HEK293 (cell line): ENCODE data around the gene RABGEF1.

ENCODE experiments used
- BCL11A ChIP-seq: fragments of 450-650 bp; formaldehyde crosslinking; IDR thresholded peaks from 2 replicates; pipeline ENCODE4 v1.5.1; 2016; ENCODE audit warnings: low read depth, missing biosample characterization, missing genetic modification characterization
- GLI4 ChIP-seq: fragments of 450-650 bp; formaldehyde crosslinking; IDR thresholded peaks from 2 replicates; pipeline ENCODE4 v1.5.1; 2016; ENCODE audit warnings: missing biosample characterization, missing genetic modification characterization
- GLIS2 ChIP-seq: fragments of 450-650 bp; formaldehyde crosslinking; IDR thresholded peaks from 2 replicates; pipeline ENCODE4 v1.5.1; 2016; ENCODE audit warnings: missing biosample characterization, missing genetic modification characterization
- KLF16 ChIP-seq: fragments of 450-650 bp; formaldehyde crosslinking; IDR thresholded peaks from 2 replicates; pipeline ENCODE4 v1.5.1; 2017; ENCODE audit warnings: missing biosample characterization, missing genetic modification characterization
- PRDM2 ChIP-seq: fragments of 450-650 bp; formaldehyde crosslinking; IDR thresholded peaks from 2 replicates; pipeline ENCODE4 v1.5.1; 2016; ENCODE audit warnings: missing biosample characterization, missing genetic modification characterization, borderline replicate concordance
- SETDB1 ChIP-seq: IDR thresholded peaks from one replicate; pipeline ENCODE4 v1.6.1; 2017; ENCODE audit warnings: mild to moderate bottlenecking, low read length, moderate library complexity, mixed read lengths; ENCODE audit not compliant: insufficient read length
- WT1 ChIP-seq: fragments of 450-650 bp; formaldehyde crosslinking; IDR thresholded peaks from 2 replicates; pipeline ENCODE4 v1.5.1; 2016; ENCODE audit warnings: missing biosample characterization, missing genetic modification characterization
- ZBTB48 ChIP-seq: fragments of 450-650 bp; formaldehyde crosslinking; IDR thresholded peaks from 2 replicates; pipeline ENCODE4 v1.5.1; 2016; ENCODE audit warnings: missing biosample characterization, missing genetic modification characterization
- ZFHX2 ChIP-seq: fragments of 450-650 bp; formaldehyde crosslinking; conservative IDR thresholded peaks from 2 replicates; pipeline ENCODE4 v1.5.1; 2016; ENCODE audit warnings: missing biosample characterization, missing genetic modification characterization
- ZFP3 ChIP-seq: fragments of 450-650 bp; formaldehyde crosslinking; IDR thresholded peaks from 2 replicates; pipeline ENCODE4 v1.5.1; 2016; ENCODE audit warnings: low read depth, missing biosample characterization, missing genetic modification characterization
- ZNF10 ChIP-seq: fragments of 450-650 bp; formaldehyde crosslinking; IDR thresholded peaks from 2 replicates; pipeline ENCODE4 v1.5.1; 2017; ENCODE audit warnings: missing biosample characterization, missing genetic modification characterization
- ZNF169 ChIP-seq: fragments of 450-650 bp; formaldehyde crosslinking; IDR thresholded peaks from 2 replicates; pipeline ENCODE4 v1.5.1; 2016; ENCODE audit warnings: missing biosample characterization, missing genetic modification characterization
- ZNF311 ChIP-seq: fragments of 450-650 bp; formaldehyde crosslinking; IDR thresholded peaks from 2 replicates; pipeline ENCODE4 v1.5.1; 2017; ENCODE audit warnings: missing biosample characterization, missing genetic modification characterization, borderline replicate concordance
- ZNF362 ChIP-seq: fragments of 450-650 bp; formaldehyde crosslinking; IDR thresholded peaks from 2 replicates; pipeline ENCODE4 v1.5.1; 2016; ENCODE audit warnings: missing biosample characterization, missing genetic modification characterization
- ZNF501 ChIP-seq: fragments of 450-650 bp; formaldehyde crosslinking; IDR thresholded peaks from 2 replicates; pipeline ENCODE4 v1.5.1; 2016; ENCODE audit warnings: missing biosample characterization, missing genetic modification characterization
- ZNF513 ChIP-seq: fragments of 450-650 bp; IDR thresholded peaks from 2 replicates; pipeline ENCODE4 v1.5.1; 2018; ENCODE audit warnings: missing biosample characterization, missing genetic modification characterization
- ZNF518A ChIP-seq: fragments of 450-650 bp; formaldehyde crosslinking; conservative IDR thresholded peaks from 2 replicates; pipeline ENCODE4 v1.5.1; 2016; ENCODE audit warnings: low read depth, missing biosample characterization, missing genetic modification characterization
- ZNF555 ChIP-seq: fragments of 450-650 bp; formaldehyde crosslinking; conservative IDR thresholded peaks from 2 replicates; pipeline ENCODE4 v1.5.1; 2017; ENCODE audit warnings: missing biosample characterization, mild to moderate bottlenecking, missing genetic modification characterization, inconsistent platforms
- ZNF560 ChIP-seq: fragments of 450-650 bp; formaldehyde crosslinking; IDR thresholded peaks from 2 replicates; pipeline ENCODE4 v1.5.1; 2017; ENCODE audit warnings: missing biosample characterization, missing genetic modification characterization, borderline replicate concordance
- ZNF561 ChIP-seq: fragments of 450-650 bp; IDR thresholded peaks from 2 replicates; pipeline ENCODE4 v1.5.1; 2018; ENCODE audit warnings: missing biosample characterization, missing genetic modification characterization, borderline replicate concordance
- ZNF610 ChIP-seq: fragments of 450-650 bp; formaldehyde crosslinking; IDR thresholded peaks from 2 replicates; pipeline ENCODE4 v1.5.1; 2016; ENCODE audit warnings: missing biosample characterization, missing genetic modification characterization, borderline replicate concordance
- ZNF626 ChIP-seq: fragments of 450-650 bp; sonication (Bioruptor Pico); formaldehyde crosslinking; IDR thresholded peaks from 2 replicates; pipeline ENCODE4 v1.5.1; 2018; ENCODE audit warnings: missing biosample characterization, missing genetic modification characterization, inconsistent platforms
- ZNF704 ChIP-seq: fragments of 450-650 bp; formaldehyde crosslinking; IDR thresholded peaks from 2 replicates; pipeline ENCODE4 v1.5.1; 2016; ENCODE audit warnings: missing biosample characterization, missing genetic modification characterization
- ZNF776 ChIP-seq: fragments of 450-650 bp; formaldehyde crosslinking; IDR thresholded peaks from 2 replicates; pipeline ENCODE4 v1.5.0; 2017; ENCODE audit warnings: missing biosample characterization, missing genetic modification characterization, borderline replicate concordance
- ZNF785 ChIP-seq: fragments of 450-650 bp; formaldehyde crosslinking; IDR thresholded peaks from 2 replicates; pipeline ENCODE4 v1.5.1; 2016; ENCODE audit warnings: missing biosample characterization, missing genetic modification characterization

Gene RABGEF1

GRCh38 chr7:66844552-66845378 is 104.2 kb downstream of the RABGEF1 start (continued):
- TF ChIP-seq ZNF704 (no peak), PRDM2 (tag by site-specific recombination) (no peak), ZNF311 (no peak), ZBTB48 (tag by site-specific recombination) (no peak), ZNF785 (tag by site-specific recombination) (no peak), ZFP3 (tag by site-specific recombination) (no peak), ZNF513 (no peak), SETDB1 (no peak), GLI4 (tag by site-specific recombination) (no peak), BCL11A (tag by site-specific recombination) (no peak), ZNF10 (tag by site-specific recombination) (no peak), KLF16 (tag by site-specific recombination) (peak; percentile 86), ZNF362 (tag by site-specific recombination) (no peak), ZNF501 (tag by site-specific recombination) (0 out of 2 replicates have a peak, but pooled peaks have one; percentile 14), ZNF776 (tag by site-specific recombination) (no peak), ZNF169 (tag by site-specific recombination) (no peak), ZNF561 (no peak), WT1 (tag by site-specific recombination) (no peak), ZNF518A (no peak), ZNF626 (tag by site-specific recombination) (no peak), ZFHX2 (tag by site-specific recombination) (no peak), ZNF560 (tag by site-specific recombination) (no peak), GLIS2 (tag by site-specific recombination) (no peak; the same call in 1 of the 2 replicates), ZNF610 (tag by site-specific recombination) (no peak), ZNF555 (tag by site-specific recombination) (no peak)
